CD4-positive, alpha-beta memory T cell (primary cell): ENCODE data around the gene KLF17. TPM values are rescaled to one million over a fixed set of nuclear protein-coding genes. Genes with fewer than 3 reads are reported as not detected.
"Not testable (repeated sequence)": the region's sequence is repeated elsewhere in the genome, so short reads cannot be mapped to it uniquely, and the experiment has no call there.

Source experiments
- CTCF ChIA-PET: fragments of 350-600 bp; sonication (Branson Sonifier 250); formaldehyde crosslinking; loops from one replicate; lab custom pipeline; 2021; ENCODE audit warnings: inconsistent platforms; ENCODE audit not compliant: partially characterized antibody; lab: Charles Lee
- POLR2A ChIA-PET: fragments of 350-600 bp; sonication (Branson Sonifier 250); formaldehyde crosslinking; loops from one replicate; lab custom pipeline; 2021; ENCODE audit not compliant: partially characterized antibody; lab: Charles Lee
- DNase-seq, 5 donors: peaks; one replicate each; pipeline versions ENCODE4 v3.0.0 to v3.0.0-alpha.2; 2020 to 2022; ENCODE audit warnings: mixed read lengths in 1 of 5
- H3K27ac ChIP-seq: one replicate; pipeline ENCODE4 v1.7.0; 2013; ENCODE audit warnings: low read depth, low read length
- H3K27me3 ChIP-seq: 2 replicates; pipeline ENCODE4 v1.7.0; 2013; ENCODE audit warnings: mild to moderate bottlenecking, low read length, moderate library complexity; ENCODE audit not compliant: insufficient read depth
- H3K36me3 ChIP-seq: 2 replicates; pipeline ENCODE4 v1.7.0; 2013; ENCODE audit warnings: mild to moderate bottlenecking, low read length, moderate library complexity; ENCODE audit not compliant: insufficient read depth
- H3K4me1 ChIP-seq: 2 replicates; pipeline ENCODE4 v1.7.0; 2013; ENCODE audit warnings: mild to moderate bottlenecking, low read length, moderate library complexity; ENCODE audit not compliant: insufficient read depth
- H3K4me3 ChIP-seq, 2 donors: one replicate each; pipeline ENCODE4 v1.7.0; 2013; ENCODE audit warnings: low read length in 2 of 2, mild to moderate bottlenecking in 1 of 2
- H3K9me3 ChIP-seq, 2 donors: one replicate each; pipeline ENCODE4 v1.7.0; 2013; ENCODE audit warnings: low read length in 2 of 2, control low read depth in 1 of 2; ENCODE audit not compliant: control insufficient read depth in 1 of 2
- H3K27ac Mint-ChIP-seq, 7 donors: one replicate each; pipeline ENCODE4 v1.8.0; 2020 to 2021; ENCODE audit warnings: mixed read lengths in 7 of 7, mild to moderate bottlenecking in 6 of 7, inconsistent platforms in 3 of 7, moderate library complexity in 3 of 7
- H3K27me3 Mint-ChIP-seq, 2 donors: one replicate each; pipeline ENCODE4 v1.8.0; 2020 to 2021; ENCODE audit warnings: mixed read lengths in 2 of 2
- H3K36me3 Mint-ChIP-seq, 2 donors: one replicate each; pipeline ENCODE4 v1.8.0; 2020 to 2021; ENCODE audit warnings: mixed read lengths in 2 of 2, inconsistent platforms in 1 of 2, mild to moderate bottlenecking in 1 of 2
- H3K4me1 Mint-ChIP-seq, 4 donors: one replicate each; pipeline ENCODE4 v1.8.0; 2020 to 2021; ENCODE audit warnings: mixed read lengths in 4 of 4, mild to moderate bottlenecking in 1 of 4
- H3K4me3 Mint-ChIP-seq, 8 donors: one replicate each; pipeline ENCODE4 v1.8.0; 2020 to 2021; ENCODE audit warnings: mixed read lengths in 8 of 8, mild to moderate bottlenecking in 7 of 8, moderate library complexity in 6 of 8, inconsistent platforms in 3 of 8
- H3K9me3 Mint-ChIP-seq, 8 donors: one replicate each; pipeline ENCODE4 v1.8.0; 2020 to 2021; ENCODE audit warnings: mixed read lengths in 8 of 8, mild to moderate bottlenecking in 5 of 8, inconsistent platforms in 3 of 8, moderate library complexity in 1 of 8
- intact Hi-C: fragments of 100-400 bp; cut with micrococcal nuclease; formaldehyde crosslinking; loops from one replicate; pipeline ENCODE4 v1.15.1; 2023
- polyA plus RNA-seq, 2 donors: library from polyadenylated mRNA; unstranded; fragments of 300-500 nt; fragmentation: Illumina TruSeq; gene quantifications; one replicate each; pipeline ENCODE4 v1.2.3, GENCODE V29; 2021
- total RNA-seq, 2 experiments: library from RNA; stranded (reverse); gene quantifications; one replicate each; pipeline ENCODE4 v1.2.3, GENCODE V29; 2021

The KLF17 gene
- total and polyA plus RNA-seq, 4 experiments from 2014 or later, result not detected

GRCh38 chr1:44108971-44109370, 9.7 kb upstream of the KLF17 start:
- H3K4me3 ChIP-seq, result no peak overlapping the region
- ChIA-PET CTCF (no interaction called here), POLR2A (no interaction called here)
- H3K36me3 ChIP-seq, result no peaks in the 10 kb centered on the region
- H3K9me3 ChIP-seq, result no peaks in the 10 kb centered on the region
- DNase-seq, result no peak
- H3K27ac Mint-ChIP-seq, result no peak overlapping the region
- intact Hi-C loops, result no loop called here
- H3K4me1 ChIP-seq, result no peaks in the 10 kb centered on the region
- peaks cover 11 to 13% of the 10 kb centered on the region in 2 donors for H3K27me3 Mint-ChIP-seq
- H3K9me3 Mint-ChIP-seq, result no peaks in the 10 kb centered on the region
- H3K4me3 Mint-ChIP-seq, result no peak overlapping the region
- no peaks in the 10 kb centered on the region for H3K36me3 Mint-ChIP-seq
- no peak overlapping the region for H3K27ac ChIP-seq
- peaks cover 0 to 1% (median 0%) of the 10 kb centered on the region in 4 donors for H3K4me1 Mint-ChIP-seq
- no peaks in the 10 kb centered on the region for H3K27me3 ChIP-seq

- Mint-ChIP-seq H3K36me3 (no peaks in the 10 kb centered on the region), H3K4me1 (peaks cover 0 to 1% (median 0%) of the 10 kb centered on the region in 4 donors)
These were observed 7.7 kb upstream of the KLF17 start for GRCh38 chr1:44110916-44111315.

GRCh38 chr1:44111861-44112260, 6.8 kb upstream of the KLF17 start:
- H3K36me3 Mint-ChIP-seq, result no peaks in the 10 kb centered on the region
- ChIA-PET CTCF (no interaction called here), POLR2A (no interaction called here)
- no peaks in the 10 kb centered on the region for H3K9me3 Mint-ChIP-seq
- Histone ChIP-seq H3K4me3 (no peak overlapping the region), H3K9me3 (no peaks in the 10 kb centered on the region), H3K36me3 (no peaks in the 10 kb centered on the region), H3K4me1 (no peaks in the 10 kb centered on the region), H3K27ac (no peak overlapping the region), H3K27me3 (no peaks in the 10 kb centered on the region)
- H3K27me3 Mint-ChIP-seq, result peaks cover under 1 to 5% of the 10 kb centered on the region in 2 donors
- intact Hi-C loops, result no loop called here
- H3K4me3 Mint-ChIP-seq, result no peak overlapping the region
- DNase-seq, result no peak
- H3K4me1 Mint-ChIP-seq, result no peaks in the 10 kb centered on the region
- H3K27ac Mint-ChIP-seq, result no peak overlapping the region

More at GRCh38 chr1:44110916-44111315, 7.7 kb upstream of the KLF17 start:
- Mint-ChIP-seq H3K4me3 (no peak overlapping the region), H3K27me3 (peaks cover 9 to 10% of the 10 kb centered on the region in 2 donors), H3K27ac (no peak overlapping the region), H3K9me3 (no peaks in the 10 kb centered on the region)
- no peaks in the 10 kb centered on the region for H3K9me3 ChIP-seq
- H3K36me3 ChIP-seq, result no peaks in the 10 kb centered on the region
- no peak overlapping the region for H3K4me3 ChIP-seq
- ChIA-PET CTCF (no interaction called here), POLR2A (no interaction called here)
- intact Hi-C loops, result no loop called here
- no peak overlapping the region for H3K27ac ChIP-seq
- no peaks in the 10 kb centered on the region for H3K27me3 ChIP-seq
- H3K4me1 ChIP-seq, result no peaks in the 10 kb centered on the region
- no peak for DNase-seq

- peaks cover 0 to 4% of the 10 kb centered on the region in 2 donors for H3K27me3 Mint-ChIP-seq
- no peaks in the 10 kb centered on the region for H3K4me1 Mint-ChIP-seq
- Histone ChIP-seq H3K4me3 (no peak overlapping the region), H3K9me3 (no peaks in the 10 kb centered on the region), H3K4me1 (no peaks in the 10 kb centered on the region), H3K27me3 (no peaks in the 10 kb centered on the region), H3K27ac (no peak overlapping the region), H3K36me3 (no peaks in the 10 kb centered on the region)
- no peaks in the 10 kb centered on the region for H3K9me3 Mint-ChIP-seq
- intact Hi-C loops, result no loop called here
- DNase-seq, result no peak
- H3K36me3 Mint-ChIP-seq, result no peaks in the 10 kb centered on the region
- CTCF ChIA-PET, result no interaction called here
- no peak overlapping the region for H3K27ac Mint-ChIP-seq
- POLR2A ChIA-PET, result no interaction called here
- H3K4me3 Mint-ChIP-seq, result no peak overlapping the region
These were observed 6.1 kb upstream of the KLF17 start for GRCh38 chr1:44112486-44112885.

DNA sequence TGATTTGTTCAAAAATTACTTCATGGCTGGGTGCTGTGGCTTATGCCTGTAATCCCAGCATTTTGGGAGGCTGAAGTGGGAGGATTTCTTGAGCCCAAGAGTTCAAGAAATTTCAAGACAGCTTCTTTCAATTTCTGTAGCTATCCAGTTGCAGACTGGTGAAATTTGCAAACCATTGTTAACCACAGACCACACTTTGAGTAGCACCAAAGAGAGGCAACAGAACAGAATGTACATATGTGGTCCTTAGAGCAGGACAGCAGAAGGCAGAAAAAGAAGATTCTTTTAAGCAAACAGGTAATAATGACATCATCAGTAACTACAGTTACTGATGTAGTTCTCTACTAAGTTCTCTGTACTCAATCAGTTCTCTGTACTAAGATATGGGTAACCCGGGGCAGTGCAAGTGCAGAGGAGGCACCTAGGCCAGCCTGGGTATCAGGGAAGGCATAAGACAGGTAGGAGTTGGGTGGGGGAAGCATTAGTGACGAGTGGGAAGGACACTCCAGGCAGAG, 5.5 kb upstream of the KLF17 start:
- Histone ChIP-seq H3K36me3 (no peaks in the 10 kb centered on the region), H3K4me1 (no peaks in the 10 kb centered on the region), H3K9me3 (no peaks in the 10 kb centered on the region), H3K27me3 (no peaks in the 10 kb centered on the region), H3K27ac (no peak overlapping the region), H3K4me3 (no peak overlapping the region)
- intact Hi-C loops, result no loop called here
- H3K27ac Mint-ChIP-seq, result no peak overlapping the region
- ChIA-PET POLR2A (no interaction called here), CTCF (no interaction called here)
- H3K4me1 Mint-ChIP-seq, result no peaks in the 10 kb centered on the region
- peaks cover 0 to 4% of the 10 kb centered on the region in 2 donors for H3K27me3 Mint-ChIP-seq
- no peak for DNase-seq
- H3K4me3 Mint-ChIP-seq, result no peak overlapping the region
- H3K36me3 Mint-ChIP-seq, result no peaks in the 10 kb centered on the region
- H3K9me3 Mint-ChIP-seq, result no peaks in the 10 kb centered on the region

- Mint-ChIP-seq H3K4me3 (no peak overlapping the region), H3K9me3 (no peaks in the 10 kb centered on the region), H3K36me3 (no peaks in the 10 kb centered on the region), H3K27me3 (peaks cover 0 to 4% of the 10 kb centered on the region in 2 donors), H3K27ac (no peak overlapping the region), H3K4me1 (no peaks in the 10 kb centered on the region)
- intact Hi-C loops, result no loop called here
- no peaks in the 10 kb centered on the region for H3K9me3 ChIP-seq
- H3K36me3 ChIP-seq, result no peaks in the 10 kb centered on the region
- no peaks in the 10 kb centered on the region for H3K27me3 ChIP-seq
- H3K27ac ChIP-seq, result no peak overlapping the region
- ChIA-PET CTCF (no interaction called here), POLR2A (no interaction called here)
- no peak overlapping the region for H3K4me3 ChIP-seq
- no peak for DNase-seq
- no peaks in the 10 kb centered on the region for H3K4me1 ChIP-seq
These were observed 4.5 kb upstream of the KLF17 start for GRCh38 chr1:44114098-44114497.

DNA sequence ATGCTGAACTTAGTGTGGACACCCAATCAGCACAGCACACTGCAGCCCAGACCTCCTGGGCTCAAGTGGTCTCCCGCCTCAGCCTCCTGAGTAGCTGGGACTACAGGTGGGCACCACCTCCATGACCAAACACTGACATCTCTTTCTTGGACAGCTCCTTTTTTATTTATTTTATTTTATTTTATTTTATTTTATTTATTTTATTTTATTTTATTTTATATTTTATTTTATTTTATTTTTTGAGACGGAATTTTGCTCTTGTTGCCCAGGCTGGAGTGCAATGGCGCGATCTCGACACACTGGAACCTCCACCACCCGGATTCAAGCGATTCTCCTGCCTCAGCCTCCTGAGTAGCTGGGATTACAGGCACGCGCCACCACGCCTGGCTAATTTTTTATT, 1.3 kb upstream of the KLF17 start:
- intact Hi-C loops, POLR2A ChIA-PET, CTCF ChIA-PET: not testable (repeated sequence)

DNA sequence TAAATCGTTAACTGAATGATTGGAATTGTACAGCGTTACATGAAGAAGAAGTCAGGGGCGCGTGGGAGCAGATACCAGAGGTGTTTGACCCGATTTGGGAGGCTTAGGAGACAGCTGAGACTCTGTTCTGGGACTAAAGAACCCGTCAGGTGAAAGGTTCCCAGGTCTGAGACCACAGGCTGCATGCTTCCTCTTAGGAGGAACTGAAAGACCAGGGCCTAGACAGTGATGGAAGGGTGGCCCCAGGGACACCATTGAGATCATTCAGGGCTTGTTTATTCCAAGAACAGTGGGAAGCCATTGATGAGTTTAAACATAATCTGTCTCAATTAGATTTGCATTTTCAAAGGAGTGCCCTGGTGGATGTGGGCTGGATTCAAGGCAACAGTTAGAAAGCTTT, 904 bp downstream of the KLF17 start:
- H3K27me3 ChIP-seq, result no peaks in the 10 kb centered on the region
- intact Hi-C loops, result no loop called here
- no peaks in the 10 kb centered on the region for H3K4me1 ChIP-seq
- H3K27ac Mint-ChIP-seq, result no peak overlapping the region
- ChIA-PET CTCF (no interaction called here), POLR2A (no interaction called here)
- H3K9me3 ChIP-seq, result no peaks in the 10 kb centered on the region
- H3K9me3 Mint-ChIP-seq, result peaks cover 0 to 3% (median 0%) of the 10 kb centered on the region in 8 donors
- H3K36me3 Mint-ChIP-seq, result no peaks in the 10 kb centered on the region
- no peaks in the 10 kb centered on the region for H3K4me1 Mint-ChIP-seq
- DNase-seq, result no peak
- no peak overlapping the region for H3K4me3 Mint-ChIP-seq
- H3K36me3 ChIP-seq, result no peaks in the 10 kb centered on the region
- no peak overlapping the region for H3K27ac ChIP-seq
- peaks cover 4 to 10% of the 10 kb centered on the region in 2 donors for H3K27me3 Mint-ChIP-seq
- H3K4me3 ChIP-seq, result no peak overlapping the region

More for the DNA sequence above, 1.3 kb upstream of the KLF17 start:
- not testable (repeated sequence) for H3K27me3 ChIP-seq, H3K4me1 Mint-ChIP-seq, H3K4me1 ChIP-seq, H3K9me3 Mint-ChIP-seq, H3K27me3 Mint-ChIP-seq, H3K4me3 Mint-ChIP-seq, H3K4me3 ChIP-seq, H3K36me3 Mint-ChIP-seq, H3K27ac Mint-ChIP-seq, H3K36me3 ChIP-seq, DNase-seq, H3K27ac ChIP-seq, H3K9me3 ChIP-seq
